GM19240 (cell line): ENCODE measurements around the gene ZDHHC5.
A peak's percentile ranks its signal among the peaks of the same experiment; 100 is the strongest.

Source experiments
- DNase-seq: peaks from one replicate; pipeline ENCODE4 v3.0.0; 2011; ENCODE audit warnings: low spot score; ENCODE audit not compliant: insufficient read length

The ZDHHC5 gene

DNA sequence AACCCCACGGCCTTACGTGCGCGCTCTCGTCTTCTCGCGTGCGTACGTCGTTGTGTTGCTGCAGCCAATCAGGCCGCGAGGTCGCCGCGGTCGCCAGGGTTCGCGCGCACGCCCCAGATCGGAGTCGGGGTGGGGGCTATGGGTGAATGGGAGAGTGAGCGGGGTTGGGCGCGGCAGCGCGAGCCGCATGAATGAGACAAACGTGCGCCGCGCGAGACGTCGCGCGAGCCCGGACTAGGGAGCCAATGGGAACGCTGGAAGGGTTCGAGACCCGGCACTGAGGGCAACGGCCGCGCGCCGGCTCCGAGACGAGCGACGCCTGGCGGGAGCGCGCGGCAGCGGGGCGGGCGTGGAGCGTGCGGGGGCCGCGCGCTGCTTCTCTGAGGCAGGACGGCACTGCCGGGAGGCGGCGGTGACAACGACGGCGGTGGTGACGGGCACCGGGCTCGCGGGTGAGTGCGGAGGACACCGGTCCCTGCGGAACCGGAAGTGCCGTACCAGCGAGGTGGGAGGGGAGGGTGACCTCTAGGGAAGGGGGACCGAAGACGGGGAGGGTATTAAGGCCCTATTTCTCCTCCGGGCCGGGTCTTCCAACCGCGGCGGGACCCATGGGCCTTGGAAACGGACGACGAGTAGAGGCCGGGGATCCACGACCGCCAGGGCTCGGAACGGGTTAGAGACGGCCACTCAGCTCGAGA, at the start of gene ZDHHC5:
Gene ZDHHC5, plus strand, starts transcription at position 379 of the 698 bp plus-strand sequence. CDS start 4,977 bp downstream, outside the sequence.
- DNase-seq = peak; percentile 88

DNA sequence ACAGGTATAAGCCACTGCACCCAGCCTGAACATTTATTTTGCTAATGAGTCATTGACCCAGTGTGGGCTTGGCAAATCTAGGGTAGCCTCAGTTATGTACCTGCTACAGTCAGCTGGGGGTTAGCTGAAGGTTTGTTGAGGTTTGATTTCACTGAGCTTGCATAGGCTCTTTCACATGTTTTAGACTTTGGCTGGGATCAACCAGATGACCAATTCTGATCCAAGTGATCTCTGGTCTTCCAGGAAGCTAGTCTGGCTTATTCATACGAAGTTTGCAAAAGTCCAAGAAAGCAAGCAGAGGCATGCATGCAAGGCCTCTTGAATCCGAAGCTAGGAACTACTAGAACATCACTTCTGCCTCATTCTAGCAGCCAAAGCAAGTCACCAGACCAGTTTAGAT, 49.5 kb upstream of the ZDHHC5 start:
- no peak for DNase-seq

DNA sequence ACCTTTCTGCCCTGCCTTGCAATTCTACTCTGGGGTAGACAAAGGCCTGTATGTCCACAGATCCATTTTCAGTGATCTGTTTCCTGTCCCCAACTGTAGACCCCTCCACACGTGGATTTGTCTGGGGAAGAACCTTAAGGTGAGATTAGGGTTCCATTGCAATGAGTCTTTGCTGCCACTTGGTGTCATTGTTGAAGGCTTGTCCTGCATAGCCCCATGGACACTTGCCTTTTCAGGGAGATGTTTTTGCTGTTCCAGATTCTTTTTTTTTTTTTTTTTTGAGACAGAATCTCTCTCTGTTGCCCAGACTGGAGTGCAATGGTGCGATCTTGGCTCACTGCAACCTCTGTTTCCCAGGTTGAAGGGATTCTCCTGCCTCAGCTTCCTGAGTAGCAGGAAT, 48.6 kb upstream of the ZDHHC5 start:
- DNase-seq = no peak

DNA sequence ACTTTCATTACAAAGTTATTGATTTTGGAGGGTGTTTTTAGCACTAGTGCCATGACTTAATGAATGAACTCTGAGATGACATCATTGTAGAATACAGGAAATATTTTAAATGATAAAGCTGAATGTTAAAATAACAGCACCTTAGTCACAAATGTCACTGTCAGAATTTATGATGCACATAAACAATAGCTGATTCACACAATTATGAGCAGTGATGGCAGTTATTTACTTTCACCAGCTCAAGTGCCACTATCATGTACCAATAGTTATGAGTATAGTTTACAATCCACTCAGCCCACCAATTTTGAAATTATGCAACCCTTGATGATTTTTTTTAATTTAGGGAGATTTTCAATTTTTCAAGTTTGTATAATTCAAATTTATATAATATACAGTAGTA, 47.4 kb upstream of the ZDHHC5 start:
- DNase-seq = no peak

DNA sequence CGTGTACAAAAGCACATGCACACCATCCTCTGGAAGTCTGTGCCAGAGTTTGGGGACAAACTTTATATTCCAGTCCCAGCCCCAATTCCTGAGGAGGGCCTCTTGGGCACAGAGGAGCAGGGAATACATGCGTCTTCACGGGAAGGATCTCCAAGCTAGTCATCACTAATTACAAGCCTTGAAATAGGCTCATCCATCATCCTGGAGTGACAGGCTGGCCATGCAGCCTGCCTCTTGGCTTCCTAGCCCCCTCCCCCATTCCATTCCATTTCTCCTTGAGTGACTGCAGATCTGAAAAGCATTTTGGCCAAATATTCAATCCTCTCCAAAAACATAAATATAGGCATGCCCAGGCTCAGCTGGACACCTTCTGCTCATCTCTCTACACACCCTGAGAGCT, 45.7 kb upstream of the ZDHHC5 start:
- no peak for DNase-seq

GRCh38 chr11:57624864-57625263, 43.0 kb upstream of the ZDHHC5 start:
- no peak for DNase-seq

DNA sequence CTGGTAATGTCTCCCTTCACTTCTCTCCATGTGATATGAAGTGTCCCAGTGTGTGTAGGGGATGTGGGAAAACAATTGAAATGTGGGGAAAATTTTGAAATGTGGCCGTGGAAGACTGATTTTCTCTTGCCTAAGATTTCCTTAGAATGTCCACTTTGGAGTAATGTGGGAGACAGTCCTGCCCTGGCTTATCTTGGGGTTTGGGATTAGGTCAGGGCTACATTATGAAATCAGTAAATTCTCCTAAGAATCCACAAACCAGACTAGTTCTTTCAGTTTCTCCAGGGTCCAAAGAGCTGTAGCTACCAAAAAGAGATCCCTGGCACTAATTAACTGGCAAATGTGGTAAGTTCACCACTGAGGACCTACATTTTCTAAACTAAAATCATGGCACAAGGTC, 41.0 kb upstream of the ZDHHC5 start:
- DNase-seq = no peak

- no peak for DNase-seq
These were observed 37.7 kb upstream of the ZDHHC5 start for GRCh38 chr11:57630171-57630570.

DNA sequence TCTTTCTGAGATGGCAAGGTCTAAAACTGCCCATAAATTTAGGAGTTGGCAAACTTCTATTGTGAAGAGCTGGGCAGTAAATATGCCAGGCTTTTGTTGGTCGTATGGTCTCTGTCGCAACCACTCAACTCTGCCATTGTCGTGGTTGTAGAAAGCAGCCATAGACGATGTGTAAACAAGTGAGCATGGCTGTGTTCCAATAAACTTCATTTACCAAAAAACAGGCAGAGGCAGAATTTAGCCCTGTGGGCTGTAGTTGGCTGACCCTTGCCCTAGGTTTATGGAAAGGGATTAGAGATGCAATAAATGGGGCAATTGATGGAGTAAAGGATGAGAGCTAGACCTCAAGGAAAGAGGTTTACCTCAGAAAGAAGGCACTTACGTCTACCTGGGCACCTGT, 35.8 kb upstream of the ZDHHC5 start:
- no peak for DNase-seq

DNA sequence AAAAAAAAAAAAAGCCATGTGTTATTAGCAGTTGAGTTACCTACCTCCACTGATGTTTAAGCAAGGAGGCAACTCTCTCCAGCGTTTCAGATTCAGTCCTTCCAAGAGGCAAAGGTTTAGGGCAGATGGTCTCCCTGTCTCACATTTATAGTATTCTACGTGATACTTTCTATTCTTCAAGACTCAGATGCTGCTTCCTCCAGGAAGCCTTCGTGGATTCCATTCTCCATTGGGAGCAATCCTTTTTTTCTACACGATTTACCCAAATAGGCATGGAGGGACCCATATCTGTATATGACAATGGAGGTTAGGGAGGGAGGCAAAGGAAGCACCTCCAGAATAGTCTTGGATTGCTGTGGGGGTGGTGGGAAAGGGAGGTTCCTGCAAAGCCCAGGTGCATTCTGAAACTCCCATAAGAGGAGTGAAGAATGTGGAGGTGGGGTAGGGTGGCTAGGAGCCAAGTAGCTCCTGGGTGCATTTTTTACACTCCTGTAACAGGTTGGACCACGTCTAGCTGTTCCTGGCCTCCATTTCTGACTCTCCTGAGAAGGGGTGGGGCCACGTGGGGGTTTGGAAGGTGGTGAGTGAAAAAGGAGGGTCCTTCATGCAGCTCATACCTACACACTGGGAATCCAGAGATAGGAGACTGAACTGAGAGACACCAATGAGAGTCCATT, 34.4 kb upstream of the ZDHHC5 start:
- no peak for DNase-seq

GRCh38 chr11:57634311-57634710, 33.6 kb upstream of the ZDHHC5 start:
- DNase-seq = no peak

DNA sequence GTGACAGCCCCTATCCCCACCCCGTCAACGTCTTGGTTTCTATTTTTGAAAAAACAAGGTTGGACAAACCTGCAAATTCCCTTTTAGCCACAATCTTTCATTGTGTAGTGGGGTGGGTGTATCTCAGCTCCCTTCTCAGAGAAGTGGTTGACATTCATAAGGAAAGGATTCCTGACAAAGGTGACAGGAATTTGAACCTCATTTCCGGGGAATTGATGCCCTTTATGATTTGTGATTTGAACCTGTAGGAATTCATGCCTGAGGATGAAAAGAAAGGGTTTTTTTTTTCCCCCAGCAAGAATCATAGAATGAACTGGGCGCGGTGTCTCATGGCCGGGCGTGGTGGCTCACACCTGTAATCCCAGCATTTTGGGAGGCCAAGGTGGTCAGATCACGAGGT, 32.7 kb upstream of the ZDHHC5 start:
- DNase-seq = no peak

GRCh38 chr11:57637626-57638004, 30.3 kb upstream of the ZDHHC5 start:
- DNase-seq = no peak

DNA sequence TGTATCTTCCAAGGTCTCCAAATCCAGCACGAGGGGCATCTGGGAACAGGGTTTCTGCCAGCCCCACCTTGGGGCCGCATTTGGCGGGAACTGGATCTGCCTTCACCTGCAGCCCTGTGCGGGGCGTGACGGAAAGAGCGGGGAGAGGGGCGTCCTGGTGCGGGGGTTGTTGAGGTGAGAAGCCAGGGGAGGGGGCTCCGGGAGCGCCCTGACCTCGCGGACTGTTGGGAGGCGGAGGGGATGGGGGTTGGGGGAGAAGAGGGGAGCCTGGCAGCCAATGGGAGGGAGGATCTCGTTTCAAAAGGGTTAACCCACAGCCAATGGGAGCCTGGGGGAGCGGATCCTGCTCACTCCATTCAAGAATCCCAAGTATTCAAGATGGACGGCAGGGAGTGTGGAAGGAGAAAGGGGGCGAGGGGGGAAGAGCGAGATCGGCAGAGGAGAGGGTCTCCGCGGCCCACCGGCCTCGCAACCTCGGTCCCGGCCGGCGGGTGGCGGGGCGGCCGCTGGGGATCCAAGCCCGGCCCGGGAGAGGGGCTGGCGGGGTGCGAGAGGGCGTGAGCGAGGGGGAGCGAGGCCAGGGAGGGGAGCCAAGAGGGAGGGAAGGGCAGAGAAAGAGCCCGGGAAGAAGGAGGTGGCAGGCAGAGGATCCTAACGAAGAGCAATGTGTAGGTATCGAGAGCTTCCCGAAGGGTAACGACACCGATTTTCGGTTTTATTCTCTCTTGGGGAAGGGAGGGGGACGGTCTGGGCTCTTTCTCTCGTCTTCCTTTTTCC, 29.7 kb upstream of the ZDHHC5 start:
- no peak for DNase-seq

DNA sequence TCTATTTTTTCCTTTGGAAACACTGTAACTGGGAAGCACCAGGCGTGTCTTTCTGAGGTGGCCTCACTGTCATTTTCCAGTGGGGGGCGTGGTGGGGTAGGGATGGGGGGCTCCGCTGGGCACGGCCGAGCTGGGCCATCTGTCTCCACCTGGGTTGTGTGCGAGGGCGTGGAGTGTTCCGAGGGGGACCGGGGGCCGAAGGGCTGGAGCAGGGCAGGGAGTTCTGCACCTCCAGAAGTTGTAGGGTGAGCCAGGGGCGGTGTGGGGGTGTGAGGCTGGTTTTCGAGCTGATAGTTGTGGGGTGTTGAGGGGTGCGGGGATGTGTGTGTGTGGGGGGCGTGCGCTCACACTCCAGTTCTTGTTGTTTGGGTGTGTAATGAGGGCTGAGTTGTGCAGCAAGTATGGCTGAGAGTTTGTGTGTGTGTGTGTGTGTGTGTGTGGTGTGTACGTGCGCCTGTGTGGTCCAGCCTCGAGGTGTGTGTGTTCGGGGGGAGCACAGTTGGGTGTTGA, 29.0 kb upstream of the ZDHHC5 start:
- DNase-seq = no peak

- no peak for DNase-seq
These were observed 28.4 kb upstream of the ZDHHC5 start for GRCh38 chr11:57639321-57640067.

- DNase-seq = no peak
These were observed 27.7 kb upstream of the ZDHHC5 start for GRCh38 chr11:57640068-57640800.

DNA sequence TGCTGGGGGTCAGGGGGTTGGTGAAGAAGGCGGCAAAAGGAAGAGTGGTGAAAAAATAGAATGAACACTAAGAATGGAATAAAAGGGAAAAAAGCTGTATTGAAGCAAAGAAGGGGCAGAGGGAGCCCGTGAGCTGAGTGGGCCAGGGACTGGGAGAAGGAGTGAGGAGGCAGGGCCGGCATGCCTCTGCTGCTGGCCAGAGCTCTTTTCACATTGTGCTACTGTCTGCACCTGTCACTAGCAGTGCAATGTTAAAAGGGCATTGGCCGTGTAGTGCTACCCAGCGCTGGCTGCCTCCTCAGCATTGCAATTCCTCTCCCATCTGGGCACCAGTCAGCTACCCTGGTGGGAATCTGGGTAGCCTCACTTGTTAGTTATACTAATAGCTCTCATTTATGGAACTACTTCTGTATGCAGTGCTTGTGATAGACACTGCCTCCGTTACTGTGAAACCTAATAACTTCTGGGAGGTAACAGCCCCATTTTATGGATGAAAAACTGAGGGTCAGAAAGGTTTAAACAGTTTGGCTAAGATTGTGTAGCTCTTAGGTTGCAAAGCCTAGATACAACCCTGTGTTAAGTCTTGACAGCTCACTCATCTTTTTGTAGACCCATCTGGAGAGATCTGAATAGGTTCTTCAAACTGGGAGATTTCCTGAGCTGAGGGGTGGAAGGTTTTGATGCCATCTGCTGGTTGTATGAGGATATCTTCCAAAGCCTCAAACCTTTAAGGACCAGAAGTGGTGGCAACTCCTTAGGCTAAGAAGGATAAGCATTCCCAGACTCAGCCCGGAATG, 26.7 kb upstream of the ZDHHC5 start:
- DNase-seq = no peak

DNA sequence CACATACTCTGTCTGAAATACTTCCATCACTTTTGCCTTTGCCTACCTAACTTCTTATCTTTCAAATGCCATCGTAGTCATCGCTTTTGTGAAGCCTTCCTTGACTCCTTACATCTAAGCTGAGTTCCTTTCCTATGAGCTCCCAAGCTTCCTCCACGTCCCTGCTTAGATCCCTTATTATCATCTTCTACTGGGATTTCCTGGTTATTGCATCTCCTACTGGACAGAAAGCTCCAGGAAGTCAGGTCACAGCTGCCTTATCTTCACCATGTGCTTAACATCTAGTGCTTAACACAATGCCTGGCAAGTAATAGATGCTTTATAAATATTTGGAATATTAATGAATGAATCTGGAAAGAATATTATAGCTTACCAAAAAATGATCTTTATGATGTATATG, 24.1 kb upstream of the ZDHHC5 start:
- no peak for DNase-seq
